CD4-positive, alpha-beta T cell treated with Interleukin-12 subunit alpha and Interleukin-12 subunit beta, for 1 hour (primary cell): ENCODE results near the gene NFKBIA.
"Not testable (repeated sequence)": the region's sequence is repeated elsewhere in the genome, so short reads cannot be mapped to it uniquely, and the experiment has no call there.

Source experiments
- DNase-seq: peaks from one replicate; pipeline ENCODE4 v3.0.0-alpha.2; 2020

The NFKBIA gene

DNA sequence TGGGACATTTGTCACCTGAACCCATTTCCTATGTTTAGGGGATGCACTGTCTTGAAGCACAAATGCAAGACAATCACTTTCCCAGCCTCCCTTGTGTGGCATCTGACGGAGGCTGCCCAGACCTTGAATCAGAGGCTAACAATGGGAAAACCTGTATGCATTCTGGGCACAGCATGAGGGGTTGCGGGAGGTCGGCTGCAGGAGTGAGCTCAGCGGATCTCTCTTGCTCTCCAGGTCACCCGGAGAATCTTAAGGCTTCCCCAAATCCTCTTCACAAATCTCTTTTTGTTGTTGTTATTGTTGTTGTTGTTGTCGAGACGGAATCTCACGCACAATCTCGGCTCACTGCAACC is 15.3 kb downstream of the NFKBIA start:
- DNase-seq: no peak

DNA sequence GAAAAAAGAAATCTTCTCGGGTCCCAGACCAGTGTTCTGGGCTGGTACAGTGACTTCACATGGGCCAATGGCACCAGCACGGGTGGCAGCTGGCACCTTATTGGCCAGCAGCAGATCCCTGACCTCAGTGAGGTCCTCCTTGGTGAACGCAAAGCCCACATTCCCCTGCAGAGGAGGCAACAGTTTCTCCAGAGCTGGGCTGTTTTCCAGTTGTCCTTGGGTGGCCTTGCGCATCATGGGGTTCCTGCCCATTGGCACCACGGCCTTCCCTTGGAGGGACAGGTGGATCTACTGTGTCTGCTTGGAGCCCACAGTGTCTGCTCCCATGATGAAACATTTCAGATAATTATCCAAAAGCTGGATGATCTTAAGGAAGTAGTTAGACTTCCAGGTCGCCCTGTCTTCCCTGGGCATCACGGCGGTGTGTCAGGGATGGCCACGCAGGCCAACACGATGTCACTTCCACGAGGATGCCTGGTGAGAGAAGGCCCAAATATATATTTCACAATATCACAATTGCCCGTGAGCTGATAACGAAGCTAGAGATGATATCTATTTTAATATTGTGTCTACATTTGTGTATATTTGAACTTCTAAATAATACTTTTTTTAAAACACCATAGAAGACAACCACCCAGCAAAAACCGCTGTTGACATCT is 15.8 kb downstream of the NFKBIA start:
- no peak for DNase-seq

DNA sequence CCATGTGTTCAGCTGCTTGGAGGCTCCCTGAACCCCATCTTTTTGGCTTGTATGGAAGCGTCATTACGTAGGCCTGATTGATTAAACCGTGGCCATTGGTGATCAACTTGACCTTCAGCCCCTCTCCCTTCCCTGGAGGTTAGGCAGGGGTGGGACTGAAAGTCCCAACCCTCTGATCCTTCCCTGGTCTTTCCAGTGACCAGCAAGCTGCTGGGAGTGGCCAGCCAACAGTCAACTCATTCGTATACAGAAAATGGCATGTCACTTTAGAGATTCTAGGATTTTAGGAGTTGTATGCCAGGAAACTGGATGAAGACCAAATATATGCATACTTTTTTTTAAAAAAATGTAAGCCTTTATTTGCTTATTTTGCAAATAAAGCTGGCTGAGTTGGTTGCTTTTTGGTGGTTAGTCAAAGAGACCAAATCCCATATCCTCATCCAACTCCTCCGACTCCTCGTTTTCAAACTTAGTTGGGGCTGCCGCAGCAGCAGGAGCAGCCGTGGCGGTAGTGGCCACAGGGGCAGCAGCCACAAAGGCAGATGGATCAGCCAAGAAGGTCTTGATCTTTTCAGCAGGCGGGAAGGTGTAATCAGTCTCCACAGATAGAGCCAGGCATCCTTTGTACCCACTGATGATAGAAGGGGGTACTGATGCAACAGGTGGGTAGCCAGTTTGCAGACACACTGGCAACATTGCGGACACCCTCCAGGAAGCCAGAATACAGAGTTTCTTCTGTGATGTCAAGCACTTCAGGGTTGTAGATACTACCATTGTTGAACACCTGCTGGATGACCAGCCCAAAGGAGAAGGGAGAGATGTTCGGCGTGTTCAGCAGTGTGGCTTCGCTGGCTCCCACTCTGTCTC is 16.6 kb downstream of the NFKBIA start:
- DNase-seq: no peak

DNA sequence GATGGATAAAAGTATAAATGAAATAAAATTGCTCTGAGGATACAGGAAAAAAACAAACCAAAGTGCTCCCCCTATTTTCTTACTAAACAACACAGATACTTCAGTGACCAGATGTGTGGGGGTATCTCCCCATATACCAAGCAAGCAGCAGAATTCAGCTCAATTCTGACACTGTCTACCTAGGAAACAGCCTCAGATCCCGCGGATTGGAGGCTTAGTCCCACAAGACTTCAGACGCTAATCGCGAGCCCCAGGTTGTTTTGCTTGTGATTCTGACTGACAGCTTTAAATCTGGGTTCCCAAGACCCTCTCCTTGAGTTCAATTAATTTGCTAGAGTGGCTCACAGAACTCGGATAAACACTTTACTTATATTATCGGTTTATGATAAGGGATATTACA is 17.3 kb downstream of the NFKBIA start:
- DNase-seq: no peak

DNA sequence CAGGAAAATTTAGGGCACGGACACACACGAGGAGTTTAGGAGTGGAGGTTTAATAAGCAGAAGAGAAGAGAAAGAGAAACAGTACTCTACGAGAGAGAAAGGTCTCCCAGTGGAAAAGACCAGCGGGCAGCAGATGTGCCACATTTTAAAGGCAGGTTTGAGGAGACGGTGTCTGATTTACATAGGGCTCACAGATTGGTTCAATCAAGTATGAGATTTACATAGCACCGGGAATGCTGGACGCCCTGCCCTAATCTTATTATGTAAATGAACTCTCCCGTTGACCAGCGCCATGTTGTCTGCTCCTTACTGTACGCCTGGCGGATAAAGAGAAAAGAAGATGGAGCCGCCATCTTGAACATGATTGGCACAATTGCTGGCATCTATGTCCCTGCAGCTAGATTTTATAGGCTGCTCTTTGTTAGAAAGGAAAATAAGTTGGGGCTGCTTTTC is 17.9 kb downstream of the NFKBIA start:
- DNase-seq: no peak

DNA sequence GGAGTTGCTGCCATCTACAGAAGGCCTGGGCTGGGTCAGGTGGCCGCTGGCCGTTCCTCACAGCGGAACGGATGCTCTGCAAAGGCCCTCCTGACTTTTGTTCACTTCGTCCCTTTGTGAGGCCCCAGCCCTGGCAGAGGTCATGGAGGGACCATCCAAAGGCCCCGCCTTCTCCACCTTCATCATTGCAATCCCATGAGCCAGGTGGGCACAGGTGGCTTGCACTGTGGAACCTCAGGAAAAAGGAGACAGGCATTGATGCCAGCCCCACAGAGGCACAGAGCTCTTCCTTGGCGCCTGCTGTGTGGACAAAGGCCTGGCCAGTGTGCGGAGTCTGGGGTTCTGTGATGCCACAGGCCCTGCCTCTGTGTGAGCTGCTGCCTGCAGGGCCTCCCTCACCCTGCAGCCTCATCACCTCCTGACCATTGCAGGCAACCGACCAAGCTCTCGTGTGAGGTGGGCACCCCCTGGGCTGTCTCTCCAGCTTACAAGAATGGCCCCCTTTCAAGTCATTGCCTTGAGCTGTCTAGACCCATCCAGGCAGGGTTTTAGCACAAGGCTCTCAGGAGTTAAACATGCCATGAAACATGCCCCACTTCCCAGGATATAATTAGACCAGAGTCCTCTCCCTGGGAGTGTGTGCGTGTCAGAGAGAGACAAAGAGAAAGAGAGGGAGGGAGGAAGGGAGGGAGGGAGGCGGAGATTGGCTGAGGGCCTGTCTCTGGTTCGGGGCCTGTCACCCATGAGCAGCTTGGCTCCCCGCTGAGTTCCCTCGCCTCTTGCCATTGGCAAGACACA is 19.3 kb downstream of the NFKBIA start:
- DNase-seq: no peak

DNA sequence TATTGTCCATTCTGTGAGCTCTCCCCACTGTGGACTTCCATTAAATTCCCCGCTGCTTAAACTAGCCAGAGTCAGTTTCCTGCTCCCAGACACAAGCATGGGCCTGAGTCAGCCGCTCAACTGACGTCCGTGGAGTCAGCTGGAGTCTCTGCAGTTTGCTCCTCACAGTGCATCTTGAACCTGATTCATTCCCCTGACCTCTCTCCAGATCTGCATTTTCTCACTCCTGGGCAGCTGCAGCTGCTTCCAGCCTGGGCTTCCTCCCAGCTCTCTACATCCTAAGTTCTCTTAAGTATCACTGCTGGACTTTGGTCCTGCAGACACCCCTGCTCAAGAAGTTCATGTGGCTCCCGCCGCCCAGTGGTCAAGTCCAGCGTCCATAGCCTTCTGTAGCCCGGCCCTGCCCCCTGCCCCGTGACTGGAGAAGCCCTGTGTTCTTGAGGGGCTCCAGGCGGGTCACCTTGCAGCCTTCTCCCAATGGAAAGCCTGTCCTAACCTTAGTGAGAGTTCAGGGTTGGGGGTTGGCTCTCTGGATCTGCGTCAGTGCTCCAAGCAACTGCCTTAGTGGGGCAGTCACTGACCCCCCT is 20.0 kb downstream of the NFKBIA start:
- DNase-seq: no peak

DNA sequence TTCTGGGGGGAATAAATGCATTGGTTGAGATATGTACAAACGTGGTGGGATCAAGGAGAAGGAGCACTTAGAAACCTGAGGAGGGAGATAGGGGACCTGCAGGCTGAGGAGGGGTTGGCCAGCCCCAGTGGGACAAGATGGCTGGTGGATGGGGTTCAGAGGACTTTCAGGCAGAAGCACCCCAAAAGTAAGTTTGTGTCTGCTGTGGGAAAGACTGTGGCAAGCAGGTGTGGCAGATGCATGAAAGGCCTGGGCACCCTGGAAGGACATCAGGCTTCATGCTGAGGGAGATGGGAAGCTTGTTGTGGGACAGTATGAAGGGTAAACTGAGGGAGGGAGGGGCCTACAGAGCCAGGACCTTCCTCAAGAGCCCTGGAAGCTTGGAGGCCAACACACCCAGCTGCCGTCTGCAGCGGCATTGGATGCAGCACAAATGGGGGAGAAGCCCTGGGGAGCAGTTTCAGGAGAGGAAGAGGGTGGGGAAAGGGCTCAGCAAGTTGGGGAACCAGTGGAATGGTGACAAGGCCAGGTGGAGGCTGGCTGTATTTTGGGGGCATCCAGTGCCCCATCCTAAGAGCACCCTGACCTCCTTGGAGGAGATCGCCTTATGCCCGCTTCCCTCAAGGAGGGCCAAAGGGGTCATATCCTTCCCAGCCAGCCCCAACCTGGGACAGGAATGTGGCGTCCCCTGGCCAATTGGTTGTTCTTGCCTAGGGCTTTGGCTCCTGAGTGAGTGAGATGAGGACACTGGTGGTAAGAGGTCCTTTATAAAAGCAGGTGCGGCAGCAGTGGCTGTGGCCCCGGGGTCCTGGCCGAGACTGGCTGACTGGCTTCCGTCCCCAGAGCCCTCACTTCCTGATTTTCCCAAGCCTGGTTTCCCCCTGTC is 20.7 kb downstream of the NFKBIA start:
- no peak for DNase-seq

DNA sequence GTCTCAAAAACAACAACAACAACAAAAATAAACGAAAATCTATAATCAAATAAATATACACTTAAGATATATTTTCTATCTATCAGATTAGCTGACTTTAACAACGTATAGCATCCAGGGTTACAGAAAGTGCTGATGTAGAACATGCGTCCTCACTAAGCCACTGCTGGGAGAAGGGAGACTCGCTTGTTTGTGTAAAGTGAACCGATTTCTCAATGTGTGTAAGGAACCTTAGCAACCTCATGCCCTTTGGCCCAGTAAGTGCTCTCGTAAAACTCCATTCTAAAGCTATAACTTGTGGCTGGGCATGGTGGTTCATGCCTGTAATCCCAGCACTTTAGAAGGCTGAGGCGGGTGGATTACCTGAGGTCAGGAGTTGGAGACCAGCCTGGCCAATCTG is 23.8 kb downstream of the NFKBIA start:
- DNase-seq: no peak

DNA sequence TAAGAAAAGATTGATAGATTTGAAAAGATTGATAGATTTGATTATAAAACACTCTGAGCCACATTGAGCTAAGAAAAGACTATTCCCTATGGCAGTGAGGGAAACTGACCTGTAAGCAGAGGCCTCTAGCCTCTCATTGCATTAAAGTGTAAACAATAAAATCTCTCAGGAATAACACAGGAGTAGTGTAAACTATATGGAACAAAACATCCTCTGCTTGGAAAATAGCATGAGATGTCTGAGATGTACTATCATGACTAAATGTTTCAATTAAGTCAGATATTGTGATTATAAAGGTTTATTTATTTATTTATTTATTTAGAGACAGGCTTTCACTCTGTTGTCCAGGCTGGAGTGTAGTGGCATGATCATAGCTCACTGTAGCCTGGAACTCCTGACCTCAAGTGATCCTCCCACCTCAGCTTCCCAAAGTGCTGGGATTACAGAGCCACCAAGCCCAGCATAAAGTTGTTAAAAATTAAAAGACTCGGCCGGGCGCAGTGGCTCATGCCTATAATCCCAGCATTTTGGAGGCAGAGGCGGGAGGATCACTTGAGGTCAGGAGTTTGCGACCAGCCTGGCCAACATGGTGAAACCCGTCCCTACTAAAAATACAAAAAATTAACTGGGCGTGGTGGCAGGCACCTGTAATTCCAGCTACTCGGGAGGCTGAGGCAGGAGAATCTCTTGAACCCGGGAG is 25.2 kb downstream of the NFKBIA start:
- not testable (repeated sequence) for DNase-seq

DNA sequence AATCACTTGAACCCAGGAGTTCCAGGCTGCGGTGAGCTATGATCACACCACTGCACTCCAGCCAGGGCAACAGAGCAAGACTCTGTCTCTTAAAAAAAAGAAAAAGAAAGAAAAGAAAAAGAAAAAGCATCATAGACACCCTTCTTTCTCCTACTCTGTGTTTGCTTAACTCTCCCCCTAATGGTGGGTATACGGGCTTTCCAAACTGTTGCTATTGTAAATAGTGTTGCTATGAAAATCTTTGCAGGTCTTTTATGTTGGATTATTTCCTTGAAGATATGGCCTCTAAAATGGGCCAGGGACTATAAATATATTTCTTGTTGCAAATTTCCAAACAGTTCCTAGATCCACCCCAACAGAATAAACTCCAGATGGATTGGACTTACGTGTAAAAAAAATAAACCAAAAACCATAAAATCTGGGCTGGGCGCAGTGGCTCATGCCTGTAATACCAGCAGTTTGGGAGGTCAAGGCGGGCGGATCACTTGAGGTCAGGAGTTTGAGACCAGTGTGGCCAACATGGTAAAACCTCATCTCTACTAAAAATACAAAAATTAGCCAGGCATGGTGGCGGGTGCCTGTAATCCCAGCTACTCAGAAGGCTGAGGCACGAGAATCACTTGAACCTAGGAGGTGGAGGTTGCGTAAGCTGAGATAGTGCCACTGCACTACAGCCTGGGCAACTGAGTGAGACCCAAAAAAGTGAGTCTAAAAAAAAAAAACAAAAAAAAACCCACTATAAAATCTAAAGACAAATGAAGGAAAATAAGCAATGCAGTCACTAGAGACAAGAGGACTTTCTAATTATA is 25.9 kb downstream of the NFKBIA start:
- DNase-seq: no peak

DNA sequence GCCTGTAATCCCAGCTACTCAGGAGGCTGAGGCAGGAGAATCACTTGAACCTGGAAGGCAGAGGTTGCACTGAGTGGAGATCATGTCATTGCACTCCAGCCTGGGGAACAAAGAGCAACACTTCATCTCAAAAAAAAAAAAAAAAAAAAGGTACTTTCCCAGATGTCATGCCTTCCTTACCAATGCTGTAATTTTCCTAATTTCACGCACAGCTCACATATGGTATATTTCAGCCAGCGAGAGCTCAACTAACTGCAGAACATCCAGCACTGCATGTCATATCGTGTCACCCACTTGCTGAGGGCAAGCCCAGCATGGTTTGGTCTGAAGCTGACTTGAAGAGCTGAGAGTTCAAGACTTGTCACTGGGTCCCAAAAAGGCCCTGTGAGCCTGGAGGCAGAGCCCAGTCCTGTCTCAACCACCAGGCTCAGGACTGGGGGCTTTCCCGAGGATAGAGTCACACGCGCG is 29.0 kb downstream of the NFKBIA start:
- no peak for DNase-seq

DNA sequence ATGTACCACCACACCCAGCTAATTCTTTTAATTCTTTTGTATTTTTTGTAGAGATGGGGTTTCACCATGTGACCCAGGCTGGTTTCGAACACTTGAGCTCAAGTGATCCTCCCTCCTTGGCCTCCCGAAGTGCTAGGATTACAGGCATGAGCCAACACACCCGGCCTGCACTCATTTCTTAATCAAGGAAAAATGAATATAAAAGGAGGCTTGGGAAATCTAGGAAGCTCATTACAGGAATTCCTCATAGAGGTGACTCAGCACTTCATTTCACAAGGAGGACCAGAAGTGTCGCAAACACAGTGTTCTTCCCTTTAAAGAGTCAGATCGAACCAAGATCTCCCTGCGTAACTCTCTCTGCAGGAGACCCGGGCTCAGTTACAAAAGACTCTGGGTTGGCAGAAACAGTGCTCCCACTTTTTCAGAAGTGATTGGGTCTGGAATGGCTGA is 30.3 kb downstream of the NFKBIA start:
- no peak for DNase-seq

DNA sequence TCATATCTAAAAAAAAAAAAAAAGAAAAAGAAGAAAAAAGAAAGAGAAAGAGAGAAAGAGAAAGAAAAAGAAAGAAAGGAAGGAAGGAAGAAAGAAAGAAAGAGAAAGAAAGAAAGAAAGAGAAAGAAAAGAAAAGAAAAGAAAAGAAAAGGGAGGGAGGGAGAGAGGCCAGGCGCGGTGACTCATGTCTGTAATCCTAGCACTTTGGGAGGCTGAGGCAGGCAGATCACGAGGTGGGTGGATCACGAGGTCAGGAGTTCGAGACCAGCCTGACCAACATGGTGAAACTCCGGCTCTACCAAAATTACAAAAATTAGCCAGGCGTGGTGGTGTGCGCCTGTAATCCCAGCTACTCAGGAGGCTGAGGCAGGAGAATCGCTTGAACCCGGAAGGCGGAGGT is 31.3 kb downstream of the NFKBIA start:
- not testable (repeated sequence) for DNase-seq

DNA sequence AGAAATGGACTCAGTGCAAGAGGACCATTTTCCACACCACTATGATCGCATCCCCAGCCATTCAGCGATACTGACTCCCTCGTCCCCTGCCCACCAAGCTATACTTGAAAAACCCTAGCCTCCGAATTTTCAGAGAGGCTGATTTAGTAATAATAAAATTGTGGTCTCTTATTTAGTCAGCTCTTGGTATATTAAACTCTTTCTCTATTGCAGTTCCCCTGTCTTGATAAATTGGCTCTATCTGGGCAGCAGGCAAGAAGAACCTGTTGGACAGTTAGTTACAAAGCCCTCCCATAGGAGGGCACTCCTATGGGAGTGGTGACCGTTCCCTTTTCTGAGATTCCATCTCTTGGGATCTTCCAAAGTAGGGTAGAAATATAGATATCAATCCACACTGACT is 33.6 kb downstream of the NFKBIA start:
- no peak for DNase-seq

DNA sequence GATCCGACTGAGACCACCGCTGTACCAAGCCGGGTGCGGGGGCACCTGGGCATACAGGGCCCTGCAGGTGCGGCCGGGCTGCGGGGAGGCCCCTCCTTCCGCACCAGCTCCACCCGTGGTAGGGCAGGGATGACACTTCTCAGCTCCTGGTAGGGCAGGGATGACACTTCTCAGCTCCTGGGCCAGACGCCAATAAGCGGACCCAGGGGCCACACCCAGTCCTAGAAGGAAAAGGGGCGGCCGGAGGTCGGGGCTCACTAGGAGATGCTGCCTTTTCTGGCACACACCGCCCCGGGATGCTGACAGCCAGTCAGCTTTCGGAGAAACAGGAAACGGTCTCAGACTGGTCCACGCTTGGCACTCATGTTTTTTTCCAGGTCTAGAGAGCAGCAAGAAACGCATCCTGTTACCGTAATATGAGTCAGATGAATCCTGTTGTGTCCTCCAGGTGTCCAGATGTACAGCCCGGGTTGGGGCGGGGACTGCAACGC is 34.8 kb downstream of the NFKBIA start:
- no peak for DNase-seq

DNA sequence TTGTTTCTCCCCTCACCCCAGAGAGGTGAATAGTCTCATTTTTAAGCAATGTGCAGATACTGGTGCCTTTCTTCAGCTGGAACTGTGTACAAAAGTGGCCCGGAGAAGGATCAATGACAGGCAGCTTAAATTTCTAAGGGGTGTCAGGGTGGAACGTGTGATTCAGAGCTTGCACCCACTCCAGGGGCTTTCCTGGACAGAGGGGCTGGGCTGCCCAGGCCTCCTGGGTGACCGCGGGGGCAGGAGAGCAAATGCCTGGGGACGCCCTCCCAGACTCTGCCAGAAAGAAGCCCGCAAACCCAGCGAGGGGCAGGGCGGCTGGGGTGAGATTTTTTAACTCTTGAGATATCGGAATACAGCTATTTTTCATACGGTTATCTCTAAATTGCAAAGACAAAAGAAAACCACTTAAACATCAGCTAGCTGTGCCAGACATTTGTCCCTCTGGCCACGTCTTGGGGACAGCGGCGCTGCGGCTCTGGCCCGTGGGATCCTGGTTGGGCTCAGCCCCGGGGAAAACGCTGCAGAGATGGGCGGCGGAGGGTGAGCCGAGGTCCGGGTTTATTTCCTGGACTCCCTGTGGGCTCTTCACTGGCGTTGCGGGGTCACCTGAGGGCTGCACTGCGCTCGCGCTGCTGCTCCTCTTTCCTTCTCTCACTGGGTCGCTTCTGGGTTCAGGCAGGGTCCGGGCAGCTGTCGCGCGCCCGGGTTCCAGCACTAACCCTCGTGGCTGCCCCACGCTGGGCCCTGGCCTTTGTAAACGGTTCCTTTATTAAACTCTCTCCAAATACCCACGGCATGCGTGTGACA is 35.8 kb downstream of the NFKBIA start:
- DNase-seq: no peak

DNA sequence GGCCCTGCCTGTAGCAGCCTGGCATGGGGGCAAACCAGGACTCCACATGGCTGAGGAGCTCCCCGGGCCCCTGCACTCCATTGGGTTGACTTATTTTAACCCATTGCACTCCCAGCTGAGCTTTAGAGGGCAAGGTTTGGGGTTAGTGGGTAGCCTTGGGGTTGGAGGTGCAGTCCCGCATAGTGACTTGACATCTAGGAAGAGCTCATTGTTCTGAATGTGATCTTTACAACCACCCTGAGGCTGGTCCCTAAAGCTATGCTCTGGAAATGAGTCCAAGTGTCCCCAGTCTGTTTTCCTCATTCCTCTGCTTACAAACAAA is 36.4 kb downstream of the NFKBIA start:
- DNase-seq: no peak

DNA sequence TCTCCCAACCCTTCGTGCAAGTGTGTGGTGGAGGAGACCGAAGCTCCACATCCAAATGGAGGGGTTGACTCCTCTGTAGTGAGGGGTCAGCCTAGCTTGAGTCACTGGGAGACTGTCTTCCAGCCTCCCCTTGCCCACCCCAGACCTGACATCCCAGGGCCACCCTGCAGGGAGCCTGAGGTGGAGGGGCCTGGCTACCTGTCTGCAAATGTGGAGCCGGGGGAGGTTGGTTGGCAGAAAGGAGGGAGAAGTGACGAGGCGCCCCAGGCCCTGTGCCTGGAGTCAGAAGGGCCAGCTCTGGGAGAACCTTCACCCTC is 37.5 kb downstream of the NFKBIA start:
- no peak for DNase-seq

DNA sequence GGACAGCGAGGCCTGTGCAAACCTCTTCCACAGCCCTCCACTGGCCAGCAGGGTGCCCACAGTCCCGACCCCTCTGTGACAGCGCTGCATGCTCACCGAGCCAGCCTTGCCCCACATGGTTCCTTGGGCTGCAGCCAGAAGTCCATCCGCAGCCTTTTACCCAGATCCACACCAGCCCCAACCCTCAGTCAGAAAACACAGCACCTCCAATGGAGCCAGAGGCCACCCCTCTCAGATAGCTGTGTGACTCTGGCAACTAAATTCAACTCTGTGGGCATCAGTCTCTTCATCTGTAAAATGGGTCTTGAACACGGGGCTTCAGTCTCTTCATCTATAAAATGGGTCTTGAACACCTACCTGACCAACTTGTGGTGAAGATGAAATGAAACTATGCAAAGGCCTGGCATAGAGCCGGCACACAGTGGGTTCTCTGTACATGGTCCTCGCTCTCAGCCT is 38.0 kb downstream of the NFKBIA start:
- DNase-seq: no peak
